Measurements from ENCODE around the gene STXBP6. TPM values are rescaled to one million over a fixed set of nuclear protein-coding genes. Genes with fewer than 3 reads are reported as not detected.

STXBP6 gene
- total RNA-seq, 1 donor from 2014 or later: 0.51 TPM

GRCh38 chr14:24944800-24945199, 105.1 kb downstream of the STXBP6 start:
- TF ChIP-seq CTCF (IDR thresholded peaks at IDR 0.05; ENCODE audit: unreplicated experiment): no peak
- H3K27me3 Mint-ChIP-seq (ENCODE audit: unreplicated experiment): peaks cover 1% of the 10 kb centered on the region

GRCh38 chr14:24943024-24943423, 106.9 kb downstream of the STXBP6 start:
- no peak overlapping the region for H3K4me3 Mint-ChIP-seq (ENCODE audit: unreplicated experiment)
- no peaks in the 10 kb centered on the region for H3K9me3 Mint-ChIP-seq (ENCODE audit: unreplicated experiment)
- no peaks in the 10 kb centered on the region for H3K36me3 Mint-ChIP-seq (ENCODE audit: low read depth, unreplicated experiment)
- no peak for DNase-seq (ENCODE audit: low spot score)
- no peak overlapping the region for H3K27ac Mint-ChIP-seq (ENCODE audit: unreplicated experiment)
- H3K4me1 Mint-ChIP-seq (ENCODE audit: unreplicated experiment): peaks cover 8% of the 10 kb centered on the region
- TF ChIP-seq CTCF (IDR thresholded peaks at IDR 0.05; ENCODE audit: unreplicated experiment): no peak
- H3K27me3 Mint-ChIP-seq (ENCODE audit: unreplicated experiment): peaks cover 1% of the 10 kb centered on the region

More at GRCh38 chr14:24944800-24945199, 105.1 kb downstream of the STXBP6 start:
- H3K4me3 Mint-ChIP-seq (ENCODE audit: unreplicated experiment): no peak overlapping the region
- H3K9me3 Mint-ChIP-seq (ENCODE audit: unreplicated experiment): no peaks in the 10 kb centered on the region
- no peak for DNase-seq (ENCODE audit: low spot score)
- H3K27ac Mint-ChIP-seq (ENCODE audit: unreplicated experiment): no peak overlapping the region
- H3K36me3 Mint-ChIP-seq (ENCODE audit: low read depth, unreplicated experiment): no peaks in the 10 kb centered on the region
- peaks cover 8% of the 10 kb centered on the region for H3K4me1 Mint-ChIP-seq (ENCODE audit: unreplicated experiment)

GRCh38 chr14:24941719-24942118, 108.2 kb downstream of the STXBP6 start:
- H3K4me1 Mint-ChIP-seq (ENCODE audit: unreplicated experiment): peaks cover 8% of the 10 kb centered on the region
- H3K9me3 Mint-ChIP-seq (ENCODE audit: unreplicated experiment): no peaks in the 10 kb centered on the region
- no peak for DNase-seq (ENCODE audit: low spot score)
- no peak for TF ChIP-seq CTCF (IDR thresholded peaks at IDR 0.05; ENCODE audit: unreplicated experiment)
- H3K36me3 Mint-ChIP-seq (ENCODE audit: low read depth, unreplicated experiment): no peaks in the 10 kb centered on the region
- H3K27me3 Mint-ChIP-seq (ENCODE audit: unreplicated experiment): peaks cover 1% of the 10 kb centered on the region
- H3K4me3 Mint-ChIP-seq (ENCODE audit: unreplicated experiment): no peak overlapping the region
- H3K27ac Mint-ChIP-seq (ENCODE audit: unreplicated experiment): no peak overlapping the region

GRCh38 chr14:24940213-24940783, 109.6 kb downstream of the STXBP6 start:
- DNase-seq (ENCODE audit: low spot score): no peak
- H3K4me1 Mint-ChIP-seq (ENCODE audit: unreplicated experiment): peaks cover 14% of the 10 kb centered on the region
- H3K27me3 Mint-ChIP-seq (ENCODE audit: unreplicated experiment): peaks cover 1% of the 10 kb centered on the region
- H3K36me3 Mint-ChIP-seq (ENCODE audit: low read depth, unreplicated experiment): no peaks in the 10 kb centered on the region
- no peak overlapping the region for H3K4me3 Mint-ChIP-seq (ENCODE audit: unreplicated experiment)
- no peaks in the 10 kb centered on the region for H3K9me3 Mint-ChIP-seq (ENCODE audit: unreplicated experiment)
- no peak overlapping the region for H3K27ac Mint-ChIP-seq (ENCODE audit: unreplicated experiment)
- no peak for TF ChIP-seq CTCF (IDR thresholded peaks at IDR 0.05; ENCODE audit: unreplicated experiment)

GRCh38 chr14:24938593-24938992, 111.4 kb downstream of the STXBP6 start:
- no peak overlapping the region for H3K27ac Mint-ChIP-seq (ENCODE audit: unreplicated experiment)
- no peak for TF ChIP-seq CTCF (IDR thresholded peaks at IDR 0.05; ENCODE audit: unreplicated experiment)
- no peaks in the 10 kb centered on the region for H3K27me3 Mint-ChIP-seq (ENCODE audit: unreplicated experiment)
- no peaks in the 10 kb centered on the region for H3K9me3 Mint-ChIP-seq (ENCODE audit: unreplicated experiment)
- H3K36me3 Mint-ChIP-seq (ENCODE audit: low read depth, unreplicated experiment): no peaks in the 10 kb centered on the region
- peaks cover 18% of the 10 kb centered on the region for H3K4me1 Mint-ChIP-seq (ENCODE audit: unreplicated experiment)
- DNase-seq (ENCODE audit: low spot score): no peak
- H3K4me3 Mint-ChIP-seq (ENCODE audit: unreplicated experiment): no peak overlapping the region

Data from endothelial cell (in vitro differentiated cells).